Cerebellar cortex (tissue), 1 donor: ENCODE results near the gene ZBTB7A.

Experiments used
- DNase-seq: peaks from one replicate; pipeline ENCODE4 v3.0.0-alpha.2; 2015; ENCODE audit warnings: low spot score

Gene ZBTB7A

GRCh38 chr19:4053423-4054324 is 13.0 kb downstream of the ZBTB7A start:
- no peak for DNase-seq

GRCh38 chr19:4052993-4053422 is 13.7 kb downstream of the ZBTB7A start:
- no peak for DNase-seq

GRCh38 chr19:4052114-4052992 is 14.3 kb downstream of the ZBTB7A start:
- no peak for DNase-seq

- DNase-seq: no peak
Observed at GRCh38 chr19:4051175-4052101, 15.3 kb downstream of the ZBTB7A start.

- DNase-seq: peak; percentile 86
Observed at GRCh38 chr19:4049432-4049831, 17.3 kb downstream of the ZBTB7A start.

GRCh38 chr19:4046946-4047683 is 19.6 kb downstream of the ZBTB7A start:
- DNase-seq: no peak

- DNase-seq: no peak
Observed at GRCh38 chr19:4046362-4046691, 20.4 kb downstream of the ZBTB7A start.

GRCh38 chr19:4045597-4046361 is 20.9 kb downstream of the ZBTB7A start:
- DNase-seq: no peak

- no peak for DNase-seq
Observed at GRCh38 chr19:4044990-4045465, 21.7 kb downstream of the ZBTB7A start.

- DNase-seq: no peak
Observed at GRCh38 chr19:4043966-4044715, 22.6 kb downstream of the ZBTB7A start.

GRCh38 chr19:4043401-4043800 is 23.3 kb downstream of the ZBTB7A start:
- no peak for DNase-seq

- no peak for DNase-seq
Observed at GRCh38 chr19:4042731-4043082, 24.0 kb downstream of the ZBTB7A start.

GRCh38 chr19:4042064-4042730 is 24.5 kb downstream of the ZBTB7A start:
- no peak for DNase-seq

GRCh38 chr19:4038661-4039423 is 27.9 kb downstream of the ZBTB7A start:
- no peak for DNase-seq

- DNase-seq: no peak
Observed at GRCh38 chr19:4038057-4038456, 28.6 kb downstream of the ZBTB7A start.

- no peak for DNase-seq
Observed at GRCh38 chr19:4037301-4037949, 29.3 kb downstream of the ZBTB7A start.

- no peak for DNase-seq
Observed at GRCh38 chr19:4036576-4037300, 30.0 kb downstream of the ZBTB7A start.
